Loucy (cell line): ENCODE measurements around the gene MUS81.

Experiments used
- CTCF ChIP-seq: fragments of 200-600 bp; sonication (generic); conservative IDR thresholded peaks from 2 replicates; pipeline ENCODE4 v1.5.1; 2014; ENCODE audit warnings: mild to moderate bottlenecking, antibody characterized with exemption, low read length
- EZH2phosphoT487 ChIP-seq: fragments of 200-600 bp; IDR thresholded peaks from 2 replicates; pipeline ENCODE4 v1.6.1; 2018; ENCODE audit warnings: antibody characterized with exemption, mild to moderate bottlenecking, moderate library complexity, borderline replicate concordance

- TF ChIP-seq CTCF (no peak), EZH2phosphoT487 (no peak)
Observed at GRCh38 chr11:65870706-65871681, 10.8 kb downstream of the MUS81 start.
